ENCODE results near the gene YIF1A. TPM values are rescaled to one million over a fixed set of nuclear protein-coding genes. Genes with fewer than 3 reads are reported as not detected.

Gene YIF1A
- total RNA-seq, 2 experiments from 2014 or later: 39.1 to 45.4 TPM

Other genes starting within 250 kb of the YIF1A start
- gene GAL3ST3, start 240.0 kb downstream of the YIF1A start, total RNA-seq: not detected
- gene SF3B2, start 236.8 kb downstream of the YIF1A start, total RNA-seq: 100 to 1,000 TPM; 217 to 223 TPM
- gene PACS1, start 218.9 kb downstream of the YIF1A start, total RNA-seq: 100 to 1,000 TPM; 109 TPM
- 10 to 100 TPM; 32.1 to 38.5 TPM for gene KLC2, start 31.4 kb downstream of the YIF1A start, total RNA-seq
- 100 to 1,000 TPM; 151 to 174 TPM for gene RAB1B, start 20.5 kb downstream of the YIF1A start, total RNA-seq
- gene CNIH2, start 11.0 kb downstream of the YIF1A start, total RNA-seq: 1 to 10 TPM; 2.5 TPM
- gene TMEM151A, start 2.8 kb upstream of the YIF1A start, total RNA-seq: not detected
- 1 to 10 TPM; 2.4 to 2.5 TPM for gene CD248, start 27.9 kb upstream of the YIF1A start, total RNA-seq
- 1 to 10 TPM; 1.1 to 1.6 TPM for gene RIN1, start 47.3 kb upstream of the YIF1A start, total RNA-seq
- gene BRMS1, start 56.0 kb upstream of the YIF1A start, total RNA-seq: 10 to 100 TPM; 47.4 to 48.0 TPM
- 1 to 10 TPM; 8.5 to 9.4 TPM for gene B4GAT1, start 58.5 kb upstream of the YIF1A start, total RNA-seq
- gene SLC29A2, start 82.6 kb upstream of the YIF1A start, total RNA-seq: 1 to 10 TPM; 8.3 to 8.9 TPM
- under 1 TPM; 0.27 to 0.52 TPM for gene NPAS4, start 131.9 kb upstream of the YIF1A start, total RNA-seq
- gene MRPL11, start 149.7 kb upstream of the YIF1A start, total RNA-seq: 10 to 100 TPM; 72.4 to 76.4 TPM
- gene PELI3, start 177.8 kb upstream of the YIF1A start, total RNA-seq: 1 to 10 TPM; 6.7 to 7.2 TPM
- 10 to 100 TPM; 78.4 to 82.3 TPM for gene DPP3, start 191.3 kb upstream of the YIF1A start, total RNA-seq
- gene BBS1, start 221.5 kb upstream of the YIF1A start, total RNA-seq: 10 to 100 TPM; 13.3 to 17.4 TPM